SHP77 treated with DMSO at 0.1 percent for 48 hours (cell line): ENCODE data around the gene C12orf50.
"Not testable (repeated sequence)": the region's sequence is repeated elsewhere in the genome, so short reads cannot be mapped to it uniquely, and the experiment has no call there.

ENCODE experiments used
- DNase-seq: peaks from one replicate; lab custom pipeline; 2025; lab: John Stamatoyannopoulos, UW

C12orf50 gene

DNA sequence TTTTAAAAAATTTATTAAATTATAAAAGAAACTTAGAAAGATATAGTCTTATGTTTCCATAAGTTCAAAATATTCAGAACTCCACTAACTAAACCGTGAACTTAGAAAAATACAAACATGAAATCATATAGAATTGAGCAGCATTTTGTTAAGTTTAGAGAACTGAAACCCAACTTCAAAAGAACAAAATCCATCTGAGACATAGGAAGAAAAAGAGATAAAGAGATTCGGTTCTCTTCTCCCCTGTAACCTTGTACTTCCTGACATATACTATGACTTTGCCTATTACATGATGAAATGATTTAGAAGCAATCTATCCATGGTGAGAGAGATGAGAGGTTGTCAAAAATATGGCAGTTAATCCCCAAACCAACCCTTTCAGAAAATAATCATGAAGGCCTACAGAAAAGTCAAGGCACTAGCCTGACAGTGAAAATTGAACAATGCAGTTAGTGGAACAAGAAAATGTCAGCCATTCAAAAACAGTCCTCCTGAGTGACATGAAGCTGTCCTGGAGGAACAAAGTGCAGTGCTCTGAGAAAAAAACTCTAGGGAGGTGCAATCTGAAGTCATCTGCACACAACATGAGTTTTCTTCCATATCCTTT is 44.0 kb downstream of the C12orf50 start:
- DNase-seq = no peak

DNA sequence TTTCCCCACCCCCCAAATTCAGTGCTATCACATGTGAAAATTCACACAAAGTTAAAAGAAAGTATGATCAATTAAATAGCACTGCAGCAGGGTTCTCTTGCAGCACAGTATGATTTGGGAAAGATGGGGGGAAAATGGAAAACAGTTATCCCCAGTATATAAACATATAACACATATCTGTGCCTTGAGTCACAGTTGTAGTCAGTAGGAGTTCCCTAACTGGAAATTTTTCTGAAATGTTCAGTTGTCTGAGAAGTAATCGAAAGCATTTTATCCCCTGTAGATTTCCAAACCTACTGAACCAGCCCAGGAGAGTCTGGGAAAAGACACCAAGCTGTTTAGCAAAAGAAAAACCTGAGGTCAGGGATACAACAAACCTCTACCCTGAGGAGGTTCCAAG is 47.0 kb downstream of the C12orf50 start:
- DNase-seq = no peak

DNA sequence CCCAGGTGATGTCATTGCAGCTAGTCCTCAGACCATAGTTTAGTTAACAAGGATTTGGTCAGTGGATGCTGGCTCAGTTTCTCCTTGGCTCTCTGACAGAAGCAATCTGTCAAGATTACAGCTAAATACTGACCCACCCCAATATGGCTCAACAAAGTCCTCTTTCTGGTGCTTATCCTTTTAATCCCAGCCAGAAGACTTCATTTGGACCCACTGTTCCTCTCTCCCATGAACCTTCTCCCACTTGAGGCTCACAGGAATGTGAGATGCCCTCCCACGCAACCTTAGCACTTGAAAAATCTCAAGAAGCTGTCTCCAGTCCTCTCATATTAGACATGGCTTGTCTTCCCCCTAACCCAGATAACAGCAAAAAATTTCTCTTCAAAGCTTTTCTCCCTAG is 47.7 kb downstream of the C12orf50 start:
- no peak for DNase-seq

DNA sequence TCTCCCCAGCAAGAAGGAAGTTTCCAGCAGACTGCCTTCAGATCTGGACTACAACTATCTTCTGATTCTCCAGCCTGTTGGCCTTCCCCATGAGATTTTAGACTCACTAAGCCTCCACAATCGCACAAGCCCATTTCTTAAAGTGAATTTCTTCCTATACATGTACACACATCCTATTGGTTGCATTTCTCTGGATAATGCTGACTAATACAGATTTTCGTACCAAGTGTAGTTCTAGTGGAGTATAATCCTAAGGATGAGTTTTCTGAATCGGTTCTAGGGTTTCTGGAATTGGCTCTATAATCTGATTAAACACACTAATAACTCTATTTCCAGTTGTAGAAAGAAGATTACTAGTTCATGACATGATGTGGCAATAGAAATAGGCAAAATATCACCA is 53.3 kb downstream of the C12orf50 start:
- no peak for DNase-seq

DNA sequence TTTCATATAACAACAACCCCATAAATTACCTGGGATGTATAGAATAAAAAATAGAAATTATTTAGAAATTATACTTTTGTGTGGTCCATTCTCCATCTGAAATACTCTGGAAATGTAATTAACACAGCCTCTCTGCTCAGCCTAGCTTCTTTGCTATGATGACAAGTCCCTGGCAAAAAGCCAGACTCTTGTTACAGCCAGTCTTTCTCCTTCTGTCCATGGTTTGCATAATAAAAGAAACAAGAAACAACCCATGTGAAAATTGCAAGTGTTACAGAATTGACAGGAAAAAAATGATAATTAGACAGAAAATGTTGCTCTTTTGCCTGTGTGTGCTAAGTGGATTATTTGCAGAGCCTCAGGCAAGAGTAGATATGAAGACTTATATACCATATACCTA is 61.3 kb downstream of the C12orf50 start:
- DNase-seq = no peak

DNA sequence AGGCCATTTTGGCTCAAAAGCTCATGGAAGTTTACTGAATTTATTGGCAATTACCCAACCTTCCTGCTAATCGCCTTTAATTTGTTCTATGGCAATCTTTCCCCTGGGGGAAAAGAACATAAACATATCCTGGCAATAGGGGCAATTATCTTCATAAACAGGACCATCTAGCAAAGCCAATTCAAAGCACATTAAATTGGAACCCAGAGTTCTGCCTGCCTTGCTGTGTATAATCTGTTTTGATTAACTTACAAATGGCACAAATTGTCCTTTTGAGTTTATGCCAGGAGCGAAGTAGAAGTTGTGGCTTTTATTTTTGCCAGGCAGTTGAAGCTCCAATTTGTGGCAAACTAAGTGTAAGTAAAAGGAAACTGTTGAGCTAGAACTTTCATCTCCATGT is 68.6 kb downstream of the C12orf50 start:
- no peak for DNase-seq

DNA sequence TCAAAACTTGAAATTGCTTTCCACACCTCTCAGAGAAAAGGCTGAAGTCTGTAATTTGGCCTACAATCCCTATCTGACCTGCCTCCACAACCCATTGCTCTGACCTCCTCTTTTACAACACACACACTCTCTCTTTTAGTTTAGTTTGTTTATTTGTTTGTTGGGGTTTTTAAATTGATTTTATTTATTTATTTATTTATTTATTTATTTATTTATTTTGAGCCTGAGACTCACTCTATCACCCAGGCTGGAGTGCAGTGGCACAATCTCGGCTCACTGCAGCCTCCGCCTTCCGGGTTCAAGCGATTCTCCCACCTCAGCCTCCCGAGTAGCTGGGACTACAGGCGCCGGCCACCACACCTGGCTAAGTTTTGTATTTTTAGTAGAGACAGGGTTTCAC is 75.2 kb downstream of the C12orf50 start:
- not testable (repeated sequence) for DNase-seq

DNA sequence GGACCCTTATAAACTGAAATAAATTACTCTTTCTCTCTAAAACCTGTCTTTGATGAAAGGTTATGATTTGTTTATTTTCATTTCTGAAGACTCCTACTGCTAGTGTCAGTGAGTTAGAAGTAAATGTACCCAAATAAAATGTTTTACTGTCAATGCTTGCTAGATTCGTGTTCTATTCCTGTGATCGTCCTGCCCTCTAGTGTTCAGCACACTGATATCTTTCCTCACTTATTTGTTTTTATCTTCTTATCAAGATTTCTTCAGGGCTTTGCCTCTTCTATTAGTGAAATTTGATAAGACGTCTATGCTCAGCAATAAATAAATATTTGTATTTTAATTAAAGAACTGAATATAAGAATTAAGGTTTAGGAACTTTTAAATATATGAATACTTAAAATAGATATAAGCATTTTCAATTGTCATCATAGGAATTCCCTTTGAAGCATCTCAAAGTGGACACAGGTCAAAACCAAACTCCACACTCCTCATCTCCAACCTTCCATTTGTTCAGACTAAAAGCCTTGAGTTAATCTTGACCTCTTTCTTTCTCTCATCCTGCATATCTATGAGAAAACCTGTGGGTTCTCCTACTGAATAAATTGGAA is 75.8 kb downstream of the C12orf50 start:
- DNase-seq = peak; percentile 13

DNA sequence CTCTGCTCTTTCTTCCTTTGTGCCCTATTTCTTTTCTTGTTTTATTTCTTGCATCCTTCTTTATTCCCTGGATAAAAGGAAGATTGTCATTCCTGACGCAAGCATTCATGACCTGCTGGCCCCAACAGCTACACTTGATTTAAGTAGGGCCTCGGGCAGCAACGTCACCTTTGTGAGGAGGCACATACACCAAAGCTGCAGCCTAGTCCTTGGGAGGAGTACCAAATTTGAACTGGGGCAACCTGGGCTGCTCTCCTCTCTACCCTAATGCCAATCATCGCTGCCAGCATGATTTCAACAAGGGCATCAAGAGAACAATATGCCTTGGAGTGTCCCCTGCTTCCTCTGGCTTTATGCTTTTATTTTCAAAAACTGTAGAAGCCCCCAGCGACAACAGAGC is 76.4 kb downstream of the C12orf50 start:
- no peak for DNase-seq

DNA sequence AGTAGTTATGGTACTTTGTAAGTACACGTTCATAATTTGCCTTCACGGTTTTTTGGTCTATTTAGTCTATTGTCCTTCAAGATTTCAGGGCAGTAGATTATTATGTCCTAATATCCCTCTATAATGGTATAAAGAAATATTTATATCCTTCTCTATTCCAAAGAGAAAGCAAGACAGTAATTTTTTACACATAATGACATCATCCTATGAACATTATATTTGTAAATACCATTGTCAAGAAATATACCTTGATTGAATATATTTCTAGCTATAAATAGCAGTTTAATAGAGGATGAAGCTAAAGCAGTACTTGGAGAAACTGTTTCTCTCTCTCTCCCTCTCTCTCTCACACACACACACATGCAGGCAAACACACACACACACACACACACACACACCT is 77.0 kb downstream of the C12orf50 start:
- no peak for DNase-seq

DNA sequence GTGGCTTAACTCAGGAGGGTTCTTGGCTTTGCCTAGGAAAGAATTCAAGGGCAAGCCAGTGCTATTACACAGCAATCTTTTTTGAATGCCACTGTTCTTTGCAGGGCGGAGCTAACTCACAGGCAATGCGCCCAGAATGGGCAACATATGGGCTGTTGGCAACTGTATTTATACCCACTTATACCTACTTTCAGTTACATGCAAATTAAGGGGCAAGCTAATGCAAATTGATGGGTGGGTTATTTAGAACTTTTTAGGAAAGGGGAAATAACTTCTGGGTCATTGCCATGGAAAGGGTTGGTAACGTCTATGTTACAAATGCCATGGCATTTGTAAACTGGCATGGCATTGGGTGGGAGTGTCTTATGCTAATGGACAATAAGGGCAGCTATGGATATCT is 85.4 kb downstream of the C12orf50 start:
- DNase-seq = no peak

DNA sequence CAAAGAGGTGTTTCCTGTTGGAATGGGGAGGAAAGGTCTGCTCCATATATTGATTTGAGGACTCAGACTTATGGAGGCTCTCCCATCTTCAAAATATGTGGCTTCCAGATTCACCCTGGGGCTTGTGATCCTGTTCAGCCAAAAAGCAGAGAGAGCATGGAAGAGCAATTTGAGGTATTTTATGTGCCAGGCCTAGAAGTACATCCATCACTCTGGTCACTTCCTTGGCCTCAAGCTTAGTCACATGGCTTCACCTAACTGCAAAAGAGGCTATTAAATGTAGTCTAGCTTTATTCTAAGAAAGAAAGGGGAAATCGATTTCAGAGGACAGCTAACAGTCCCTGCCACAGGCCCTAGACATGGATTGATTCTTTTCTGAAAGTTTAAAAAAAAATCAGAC is 86.2 kb downstream of the C12orf50 start:
- no peak for DNase-seq

DNA sequence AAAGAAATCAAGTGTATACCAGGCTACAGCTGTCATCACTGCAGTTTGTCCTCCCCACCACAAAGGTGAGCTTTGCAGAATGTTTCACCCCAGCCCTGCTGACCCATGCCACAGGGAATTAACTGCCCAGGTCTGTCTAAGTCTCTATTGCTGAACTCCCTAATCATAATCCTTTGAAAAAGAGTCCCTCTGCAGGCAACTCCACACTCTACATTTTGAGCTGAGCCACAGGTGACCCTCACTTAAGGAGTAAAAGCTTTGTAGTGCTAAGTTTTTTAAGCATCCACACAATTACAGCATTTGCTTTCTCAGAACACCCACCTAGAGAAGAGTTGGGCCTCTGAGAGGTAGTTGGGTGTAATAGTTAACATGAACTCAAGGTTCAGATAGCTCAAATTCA is 90.0 kb downstream of the C12orf50 start:
- no peak for DNase-seq

DNA sequence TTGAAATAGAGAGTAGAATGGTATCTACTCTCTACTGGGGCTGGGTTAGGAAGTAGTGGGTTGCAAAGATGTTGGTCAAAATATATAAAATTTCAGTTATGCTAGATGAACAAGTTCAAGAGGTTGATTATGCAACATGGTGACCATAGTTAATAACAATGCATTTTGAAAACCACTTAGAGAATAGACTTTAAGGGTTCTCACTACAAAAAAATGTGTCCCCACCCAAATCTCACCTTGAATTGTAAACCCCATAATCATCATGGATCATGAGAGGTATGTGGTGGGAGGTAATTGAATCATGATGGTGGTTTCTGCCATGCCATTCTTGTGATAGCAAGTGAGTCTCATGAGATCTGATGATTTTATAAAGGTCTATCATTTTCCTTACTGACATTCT is 94.0 kb downstream of the C12orf50 start:
- no peak for DNase-seq

DNA sequence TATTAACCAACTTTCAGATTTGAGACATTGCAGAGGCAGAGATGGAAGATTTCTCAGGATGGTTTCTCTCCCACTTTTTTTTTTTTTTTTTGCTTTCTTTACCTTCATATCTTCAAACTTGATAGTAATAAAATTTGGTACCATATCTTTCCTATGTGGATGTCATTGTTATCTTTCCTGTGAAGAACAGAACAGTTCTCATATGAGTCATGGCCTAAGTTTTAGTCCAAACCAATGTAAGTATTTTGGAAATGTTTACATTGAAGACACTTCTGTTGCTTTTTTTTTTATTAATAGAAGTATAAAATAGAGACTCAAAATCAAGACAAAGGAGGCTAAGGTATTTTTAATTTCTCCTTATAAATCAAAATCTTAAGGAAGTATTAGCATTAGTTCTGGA is 95.2 kb downstream of the C12orf50 start:
- no peak for DNase-seq

DNA sequence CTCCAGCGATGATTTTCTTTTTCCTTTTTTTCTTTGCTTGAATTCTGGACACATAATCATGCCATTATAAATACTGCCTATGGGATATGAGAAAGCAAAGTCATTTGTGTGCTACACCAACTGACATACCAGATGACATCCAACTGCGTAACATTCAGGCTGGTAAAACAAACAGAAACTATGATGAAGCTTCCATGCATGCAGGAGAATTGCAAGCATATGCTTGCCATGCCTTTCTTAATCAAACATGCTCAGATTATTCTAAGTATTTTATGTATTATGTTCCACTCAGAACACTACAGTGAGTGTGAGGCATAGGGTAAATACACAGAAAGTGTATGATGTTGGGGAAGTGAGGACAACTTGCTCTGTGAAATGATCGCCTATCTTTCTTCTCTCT is 97.4 kb downstream of the C12orf50 start:
- DNase-seq = no peak

DNA sequence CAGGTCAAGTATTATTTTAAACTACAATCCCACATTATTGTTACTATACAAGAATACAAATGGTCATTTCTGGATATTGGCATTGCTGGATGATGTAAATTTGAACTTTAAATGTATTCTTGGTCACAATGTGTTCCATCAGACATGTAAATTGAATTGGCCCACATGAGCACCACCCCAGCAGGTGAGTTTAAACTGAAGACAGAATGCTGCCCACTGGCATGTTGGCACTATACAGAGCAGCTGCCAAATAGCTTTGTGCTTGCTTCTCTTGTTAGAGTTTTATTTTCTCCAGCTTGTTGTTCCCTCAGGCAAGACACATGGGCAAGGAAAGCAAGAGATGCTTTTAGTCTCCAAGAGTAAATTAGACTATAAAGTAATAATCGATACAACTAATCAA is 98.6 kb downstream of the C12orf50 start:
- no peak for DNase-seq
